GM18873 (cell line): ENCODE data around the gene TXNL4A.

Experiments
- ATAC-seq: cut with Tn5 transposase; IDR thresholded peaks from one replicate; pipeline ENCODE4 v1.9.1; 2021; ENCODE audit warnings: mild to moderate bottlenecking, moderate library complexity, moderate number of reproducible peaks; ENCODE audit not compliant: unreplicated experiment, low FRiP score

TXNL4A gene

GRCh38 chr18:79937103-79937860, 51.1 kb downstream of the TXNL4A start:
- no peak for ATAC-seq

- ATAC-seq = no peak
These were observed 51.7 kb downstream of the TXNL4A start for GRCh38 chr18:79936641-79937040.

- no peak for ATAC-seq
These were observed 52.4 kb downstream of the TXNL4A start for GRCh38 chr18:79935925-79936324.

GRCh38 chr18:79935499-79935898, 52.9 kb downstream of the TXNL4A start:
- ATAC-seq = no peak

- ATAC-seq = no peak
These were observed 53.3 kb downstream of the TXNL4A start for GRCh38 chr18:79935098-79935480.

- no peak for ATAC-seq
These were observed 53.9 kb downstream of the TXNL4A start for GRCh38 chr18:79934311-79935097.

- no peak for ATAC-seq
These were observed 54.6 kb downstream of the TXNL4A start for GRCh38 chr18:79933765-79934164.

GRCh38 chr18:79932907-79933306, 55.5 kb downstream of the TXNL4A start:
- ATAC-seq = no peak

- no peak for ATAC-seq
These were observed 56.9 kb downstream of the TXNL4A start for GRCh38 chr18:79931475-79931874.

- no peak for ATAC-seq
These were observed 58.2 kb downstream of the TXNL4A start for GRCh38 chr18:79930020-79930642.

- ATAC-seq = no peak
These were observed 59.8 kb downstream of the TXNL4A start for GRCh38 chr18:79928563-79928960.

GRCh38 chr18:79927607-79928562, 60.5 kb downstream of the TXNL4A start:
- ATAC-seq = no peak

GRCh38 chr18:79926715-79927606, 61.4 kb downstream of the TXNL4A start:
- no peak for ATAC-seq

GRCh38 chr18:79926306-79926705, 62.1 kb downstream of the TXNL4A start:
- no peak for ATAC-seq

GRCh38 chr18:79924814-79925731, 63.3 kb downstream of the TXNL4A start:
- ATAC-seq = no peak

- no peak for ATAC-seq
These were observed 64.3 kb downstream of the TXNL4A start for GRCh38 chr18:79923896-79924585.

- no peak for ATAC-seq
These were observed 65.4 kb downstream of the TXNL4A start for GRCh38 chr18:79922971-79923411.
